ENCODE results near the gene CTSC.

DNA sequence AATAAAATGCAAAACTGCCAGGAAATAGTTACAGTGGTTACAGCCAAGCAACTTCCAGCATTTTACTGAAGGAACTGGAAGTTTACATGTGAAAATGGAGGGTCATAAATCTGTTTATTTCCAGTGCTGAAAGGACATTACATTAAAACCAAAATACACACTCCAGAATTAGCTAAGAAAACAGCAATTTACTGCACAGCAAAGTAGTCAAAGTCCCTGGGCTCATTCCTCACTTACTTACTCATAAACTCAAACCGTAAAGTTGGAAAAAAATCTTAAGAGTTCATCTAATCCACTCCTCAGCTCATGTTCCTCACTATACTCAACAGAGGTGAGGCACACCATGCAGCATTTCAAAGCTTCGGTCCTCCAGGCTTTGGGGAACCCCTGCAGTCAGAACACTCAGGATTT is 17.4 kb downstream of the CTSC start:
- no peak for TF ChIP-seq EZH2 (IDR thresholded peaks at IDR 0.05; ENCODE audit: insufficient read depth, low read length)
- TF ChIP-seq, protein P1, sequence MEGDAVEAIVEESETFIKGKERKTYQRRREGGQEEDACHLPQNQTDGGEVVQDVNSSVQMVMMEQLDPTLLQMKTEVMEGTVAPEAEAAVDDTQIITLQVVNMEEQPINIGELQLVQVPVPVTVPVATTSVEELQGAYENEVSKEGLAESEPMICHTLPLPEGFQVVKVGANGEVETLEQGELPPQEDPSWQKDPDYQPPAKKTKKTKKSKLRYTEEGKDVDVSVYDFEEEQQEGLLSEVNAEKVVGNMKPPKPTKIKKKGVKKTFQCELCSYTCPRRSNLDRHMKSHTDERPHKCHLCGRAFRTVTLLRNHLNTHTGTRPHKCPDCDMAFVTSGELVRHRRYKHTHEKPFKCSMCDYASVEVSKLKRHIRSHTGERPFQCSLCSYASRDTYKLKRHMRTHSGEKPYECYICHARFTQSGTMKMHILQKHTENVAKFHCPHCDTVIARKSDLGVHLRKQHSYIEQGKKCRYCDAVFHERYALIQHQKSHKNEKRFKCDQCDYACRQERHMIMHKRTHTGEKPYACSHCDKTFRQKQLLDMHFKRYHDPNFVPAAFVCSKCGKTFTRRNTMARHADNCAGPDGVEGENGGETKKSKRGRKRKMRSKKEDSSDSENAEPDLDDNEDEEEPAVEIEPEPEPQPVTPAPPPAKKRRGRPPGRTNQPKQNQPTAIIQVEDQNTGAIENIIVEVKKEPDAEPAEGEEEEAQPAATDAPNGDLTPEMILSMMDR (IDR thresholded peaks at IDR 0.05; ENCODE audit: insufficient read depth, low read depth, low read length): no peak

All from astrocyte (in vitro differentiated cells and primary cell).